22Rv1 (cell line): ENCODE results near the gene SPPL2A.

Experiments
- H3K27ac ChIP-seq: fragments of 450-650 bp; 2 replicates; pipeline ENCODE4 v1.5.1; 2017
- ZFX ChIP-seq: fragments of 450-650 bp; IDR thresholded peaks from 2 replicates; pipeline ENCODE4 v1.6.1; 2017; ENCODE audit warnings: antibody characterized with exemption, borderline replicate concordance
- TF ChIP-seq, protein P1 (sequence below): fragments of 450-650 bp; IDR thresholded peaks from 2 replicates; pipeline ENCODE4 v1.5.1; 2017; ENCODE audit warnings: mild to moderate bottlenecking

The SPPL2A gene

DNA sequence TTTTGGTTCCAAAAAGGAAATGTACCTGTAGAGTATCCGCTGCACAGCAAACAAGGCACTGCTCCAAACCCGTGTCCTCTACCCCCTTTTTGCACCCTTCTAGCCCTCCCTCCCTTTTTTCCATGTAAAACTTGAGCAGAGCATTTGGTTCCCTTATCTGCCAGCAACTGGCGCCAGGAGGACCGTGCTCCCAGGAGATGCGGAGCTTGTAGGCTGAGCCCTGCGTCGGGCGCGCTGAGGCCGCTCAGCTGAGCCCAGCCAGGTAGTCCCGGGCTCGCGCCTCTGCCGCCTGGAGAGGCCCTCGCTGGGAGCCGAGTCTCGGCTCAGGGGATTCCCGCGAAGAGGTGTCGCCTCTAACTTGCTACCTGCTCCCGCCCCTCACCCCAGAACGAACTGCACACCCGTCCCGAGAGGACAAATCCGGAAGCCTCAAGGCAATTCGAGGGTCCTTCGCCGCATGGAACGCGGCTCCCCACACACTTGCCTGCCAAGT lies 79.5 kb downstream of the SPPL2A start:
- H3K27ac ChIP-seq = peak overlapping the region; percentile 93
- TF ChIP-seq, protein P1, sequence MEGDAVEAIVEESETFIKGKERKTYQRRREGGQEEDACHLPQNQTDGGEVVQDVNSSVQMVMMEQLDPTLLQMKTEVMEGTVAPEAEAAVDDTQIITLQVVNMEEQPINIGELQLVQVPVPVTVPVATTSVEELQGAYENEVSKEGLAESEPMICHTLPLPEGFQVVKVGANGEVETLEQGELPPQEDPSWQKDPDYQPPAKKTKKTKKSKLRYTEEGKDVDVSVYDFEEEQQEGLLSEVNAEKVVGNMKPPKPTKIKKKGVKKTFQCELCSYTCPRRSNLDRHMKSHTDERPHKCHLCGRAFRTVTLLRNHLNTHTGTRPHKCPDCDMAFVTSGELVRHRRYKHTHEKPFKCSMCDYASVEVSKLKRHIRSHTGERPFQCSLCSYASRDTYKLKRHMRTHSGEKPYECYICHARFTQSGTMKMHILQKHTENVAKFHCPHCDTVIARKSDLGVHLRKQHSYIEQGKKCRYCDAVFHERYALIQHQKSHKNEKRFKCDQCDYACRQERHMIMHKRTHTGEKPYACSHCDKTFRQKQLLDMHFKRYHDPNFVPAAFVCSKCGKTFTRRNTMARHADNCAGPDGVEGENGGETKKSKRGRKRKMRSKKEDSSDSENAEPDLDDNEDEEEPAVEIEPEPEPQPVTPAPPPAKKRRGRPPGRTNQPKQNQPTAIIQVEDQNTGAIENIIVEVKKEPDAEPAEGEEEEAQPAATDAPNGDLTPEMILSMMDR = no peak
- TF ChIP-seq ZFX = no peak

DNA sequence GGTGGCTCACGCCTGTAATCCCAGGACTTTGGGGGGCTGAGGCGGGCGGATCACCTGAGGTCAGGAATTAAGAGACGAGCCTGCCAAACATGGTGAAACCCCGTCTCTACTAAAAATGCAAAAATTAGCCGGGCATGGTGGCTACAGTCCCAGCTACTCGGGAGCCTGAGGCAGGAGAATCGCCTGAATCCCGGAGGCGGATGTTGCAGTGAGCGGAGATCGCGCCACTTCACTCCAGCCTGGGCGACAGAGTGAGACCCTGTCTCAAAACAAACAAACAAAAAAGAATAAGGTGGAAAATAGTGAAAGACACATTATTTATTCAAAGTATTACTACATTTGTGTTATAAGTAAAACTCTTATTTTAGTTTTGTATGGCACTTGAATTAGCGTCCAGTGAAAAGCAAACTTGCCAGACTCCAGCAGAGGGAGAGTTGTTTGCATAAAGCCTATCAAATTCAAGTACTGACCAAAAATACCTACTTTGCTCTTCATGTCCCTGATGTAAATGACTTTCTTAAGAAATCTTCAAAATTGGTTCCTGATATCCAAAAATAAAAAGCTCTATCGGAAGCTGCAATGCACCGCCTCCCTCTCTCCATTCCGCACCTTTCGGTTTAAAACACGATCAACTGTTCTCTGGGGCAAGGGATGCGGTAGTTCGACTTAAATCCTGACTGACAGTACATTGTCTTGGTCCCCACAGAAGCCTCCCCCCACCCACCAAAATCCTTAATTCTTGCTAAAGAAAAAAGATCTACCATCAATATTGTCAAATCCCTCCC lies 80.1 kb downstream of the SPPL2A start:
- TF ChIP-seq, protein P1 = no peak
- no peak for TF ChIP-seq ZFX
- peak overlapping the region; percentile 93 for H3K27ac ChIP-seq

DNA sequence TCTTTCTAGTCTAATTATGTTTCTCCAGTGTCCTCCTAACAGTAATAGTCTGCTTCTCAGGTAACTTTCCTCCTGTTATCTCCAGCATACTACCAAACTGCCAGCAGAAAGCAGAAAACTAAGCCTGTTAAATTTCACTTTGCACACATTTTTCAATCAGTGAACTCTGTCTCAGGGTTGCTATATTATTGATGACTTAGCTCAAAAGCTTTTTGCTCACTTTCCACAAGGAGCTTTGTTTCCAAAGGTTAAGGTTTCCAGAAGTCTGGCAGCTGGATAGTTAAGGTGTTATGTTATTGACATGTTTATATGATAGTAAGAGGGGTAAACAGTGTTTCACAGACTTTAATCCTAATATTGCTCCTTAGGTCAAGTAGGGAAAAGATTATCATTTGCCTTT lies 84.0 kb downstream of the SPPL2A start:
- no peak for TF ChIP-seq ZFX
- TF ChIP-seq, protein P1 = no peak
- H3K27ac ChIP-seq = no peak overlapping the region

DNA sequence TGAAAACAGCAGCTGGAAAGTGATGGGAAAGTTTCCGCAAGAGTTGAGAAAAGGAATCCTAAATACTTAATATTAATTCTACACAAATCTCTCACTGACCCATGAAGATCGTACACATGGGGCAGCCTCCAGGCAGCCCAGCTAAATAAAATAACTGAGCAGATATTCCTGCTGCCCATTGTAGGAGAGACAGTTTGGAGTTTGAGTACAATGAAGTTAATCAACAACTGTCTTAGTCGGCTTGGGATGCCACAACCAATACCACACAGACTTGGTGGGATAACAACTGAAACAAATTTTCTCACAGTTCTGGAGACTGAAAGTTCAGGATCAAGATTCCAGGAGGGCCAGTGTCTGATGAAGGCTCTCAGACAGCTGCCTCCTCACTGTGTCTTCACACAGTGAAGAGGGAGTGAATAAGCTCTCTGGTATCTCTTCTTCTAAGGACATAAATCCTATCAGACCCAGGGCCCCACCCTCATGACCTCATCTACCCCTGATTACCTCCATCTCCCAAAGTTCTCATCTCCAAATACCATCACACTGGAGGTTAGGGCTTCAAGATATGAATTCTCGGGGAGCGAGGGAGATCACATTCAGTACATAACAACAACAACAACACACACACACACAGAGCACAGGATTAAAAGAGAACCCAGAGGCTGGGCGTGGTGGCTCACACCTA lies 88.6 kb downstream of the SPPL2A start:
- no peak overlapping the region for H3K27ac ChIP-seq

DNA sequence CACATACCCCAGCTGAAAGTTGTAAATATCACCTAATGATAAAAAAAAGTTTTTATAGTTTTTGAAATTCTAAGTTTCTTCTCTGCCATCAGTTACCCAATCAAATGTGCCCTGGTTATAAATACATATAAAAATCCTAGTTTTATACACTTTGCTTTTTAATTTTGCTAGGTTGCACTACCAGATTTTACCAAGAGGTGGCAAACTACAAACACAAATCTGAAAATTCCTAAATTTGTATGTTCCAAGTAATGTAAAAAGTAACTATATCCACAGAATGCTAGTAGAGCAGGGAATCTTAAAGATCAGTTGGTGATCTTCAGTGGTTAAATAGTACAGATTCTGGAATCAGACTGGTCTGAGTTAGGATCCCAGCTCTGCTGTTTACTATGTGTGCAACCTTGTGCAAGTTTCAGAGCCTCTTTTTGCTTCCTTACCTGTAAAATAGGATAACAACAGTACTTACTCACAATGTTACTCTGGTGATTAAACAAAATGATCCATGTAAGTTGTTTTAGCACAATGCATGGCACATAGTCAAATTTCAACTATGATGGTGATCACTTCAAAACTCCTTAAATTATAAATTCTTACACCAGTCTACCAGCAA lies 89.9 kb downstream of the SPPL2A start:
- no peak overlapping the region for H3K27ac ChIP-seq
- no peak for TF ChIP-seq ZFX
- TF ChIP-seq, protein P1 = peak; percentile 78

More for the DNA sequence above, 88.6 kb downstream of the SPPL2A start:
- no peak for TF ChIP-seq ZFX
- TF ChIP-seq, protein P1 = no peak

DNA sequence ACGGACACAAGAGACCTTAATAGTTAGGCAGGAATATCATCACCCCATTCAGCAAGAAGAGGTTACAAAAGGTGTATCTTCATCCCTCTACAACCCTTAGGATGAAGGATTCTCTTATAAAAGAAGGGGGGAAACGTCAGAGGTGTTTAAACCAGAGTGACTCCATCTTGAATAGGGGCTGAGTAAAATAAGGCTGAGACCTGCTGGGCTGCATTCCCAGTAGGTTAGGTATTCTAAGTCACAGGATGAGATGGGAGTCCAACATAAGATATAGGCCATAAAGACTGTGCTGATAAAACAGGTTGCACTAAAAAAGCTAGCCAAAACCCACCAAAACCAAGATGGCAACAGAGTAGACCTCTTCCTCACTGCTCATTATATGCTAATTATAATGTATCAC lies 95.4 kb downstream of the SPPL2A start:
- TF ChIP-seq ZFX = no peak
- TF ChIP-seq, protein P1 = no peak
- no peak overlapping the region for H3K27ac ChIP-seq

DNA sequence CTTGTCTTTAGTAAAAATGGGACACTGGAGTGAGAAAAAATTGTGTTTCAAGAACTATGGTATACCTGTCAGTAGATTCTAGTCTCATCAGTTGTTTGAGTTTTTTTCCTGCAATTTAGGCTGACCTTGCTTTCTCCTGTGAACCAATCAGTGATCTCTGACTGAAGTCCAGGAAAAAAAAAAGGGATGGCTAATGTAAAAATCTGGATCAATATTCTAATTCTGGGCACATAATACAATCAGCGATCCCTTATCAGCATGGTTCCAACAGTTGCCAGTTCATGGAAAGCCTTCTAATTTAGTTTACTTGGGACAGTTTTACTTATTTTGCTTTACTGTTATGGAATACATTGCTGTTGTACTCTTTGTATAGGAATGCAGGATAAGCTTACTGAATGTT lies 95.9 kb downstream of the SPPL2A start:
- TF ChIP-seq ZFX = no peak
- TF ChIP-seq, protein P1 = no peak
- no peak overlapping the region for H3K27ac ChIP-seq
